Activated CD4-positive, alpha-beta memory T cell treated with anti-CD3 and anti-CD28 coated beads for 36 hours (primary cell): ENCODE data around the gene ANKRD52. TPM values are rescaled to one million over a fixed set of nuclear protein-coding genes. Genes with fewer than 3 reads are reported as not detected.

Experiments used
- CTCF ChIA-PET: fragments of 350-600 bp; sonication (Branson Sonifier 250); formaldehyde crosslinking; loops from one replicate; lab custom pipeline; 2021; ENCODE audit warnings: antibody characterized with exemption, inconsistent platforms; lab: Charles Lee
- POLR2A ChIA-PET: fragments of 350-600 bp; sonication (Branson Sonifier 250); formaldehyde crosslinking; loops from one replicate; lab custom pipeline; 2021; ENCODE audit warnings: antibody characterized with exemption; lab: Charles Lee
- DNase-seq: peaks from one replicate; pipeline ENCODE4 v3.0.0-alpha.2; 2020
- H3K27ac Mint-ChIP-seq: one replicate; pipeline ENCODE4 v1.8.0; 2021; ENCODE audit warnings: mixed read lengths
- H3K27me3 Mint-ChIP-seq: one replicate; pipeline ENCODE4 v1.8.0; 2021; ENCODE audit warnings: mixed read lengths
- H3K36me3 Mint-ChIP-seq: one replicate; pipeline ENCODE4 v1.8.0; 2021; ENCODE audit warnings: mixed read lengths
- H3K4me1 Mint-ChIP-seq: one replicate; pipeline ENCODE4 v1.8.0; 2021; ENCODE audit warnings: low read depth, mixed read lengths
- H3K4me3 Mint-ChIP-seq: one replicate; pipeline ENCODE4 v1.8.0; 2021; ENCODE audit warnings: mild to moderate bottlenecking, mixed read lengths
- H3K9me3 Mint-ChIP-seq: one replicate; pipeline ENCODE4 v1.8.0; 2021; ENCODE audit warnings: mixed read lengths
- intact Hi-C: fragments of 100-400 bp; cut with micrococcal nuclease; formaldehyde crosslinking; loops from one replicate; pipeline ENCODE4 v1.15.1; 2023
- total RNA-seq, 2 experiments: library from RNA; stranded (reverse); gene quantifications; one replicate each; pipeline ENCODE4 v1.2.3, GENCODE V29; 2021

ANKRD52 gene
- total RNA-seq, 2 experiments from 2014 or later: 34.1 to 37.0 TPM

GRCh38 chr12:56189099-56189917 lies 68.9 kb downstream of the ANKRD52 start, which contains the start of gene SMARCC2:
TSS of gene SMARCC2 (minus strand) at chr12:56189483. CDS start at chr12:56189461, 22 bp downstream.
- POLR2A ChIA-PET: interaction anchor here (0.6 to 4.4 kb wide), 22 partner anchors 14 to 490 kb away, joined by 3 to 54 read pairs (median 5); partner anchors contain the start of genes ANKRD52, CNPY2, CS and ESYT1
- peaks cover 35% of the 10 kb centered on the region for H3K4me1 Mint-ChIP-seq
- CTCF ChIA-PET: interaction anchor here (0.6 to 6.3 kb wide), 46 partner anchors 9 to 450 kb away, joined by 3 to 168 read pairs (median 6); partner anchors contain the start of genes ANKRD52, COQ10A, ESYT1 and MYL6
- DNase-seq: peak; percentile 92
- H3K4me3 Mint-ChIP-seq: peak within 1 kb of the TSS; percentile 87
- H3K36me3 Mint-ChIP-seq: peaks cover 18% of the 10 kb centered on the region
- peak within 1 kb of the TSS; percentile 95 for H3K27ac Mint-ChIP-seq
- intact Hi-C loops: loop anchor here (1.0 to 2.0 kb wide), 2 partner anchors 37 to 143 kb away; partner anchors contain the start of gene MYL6B
- H3K27me3 Mint-ChIP-seq: no peaks in the 10 kb centered on the region
- H3K9me3 Mint-ChIP-seq: no peaks in the 10 kb centered on the region

- Mint-ChIP-seq H3K36me3 (peaks cover 21% of the 10 kb centered on the region), H3K27ac (peak overlapping the region; percentile 87)
- DNase-seq: no peak
Measured at GRCh38 chr12:56188778-56189098, 69.4 kb downstream of the ANKRD52 start.

DNA sequence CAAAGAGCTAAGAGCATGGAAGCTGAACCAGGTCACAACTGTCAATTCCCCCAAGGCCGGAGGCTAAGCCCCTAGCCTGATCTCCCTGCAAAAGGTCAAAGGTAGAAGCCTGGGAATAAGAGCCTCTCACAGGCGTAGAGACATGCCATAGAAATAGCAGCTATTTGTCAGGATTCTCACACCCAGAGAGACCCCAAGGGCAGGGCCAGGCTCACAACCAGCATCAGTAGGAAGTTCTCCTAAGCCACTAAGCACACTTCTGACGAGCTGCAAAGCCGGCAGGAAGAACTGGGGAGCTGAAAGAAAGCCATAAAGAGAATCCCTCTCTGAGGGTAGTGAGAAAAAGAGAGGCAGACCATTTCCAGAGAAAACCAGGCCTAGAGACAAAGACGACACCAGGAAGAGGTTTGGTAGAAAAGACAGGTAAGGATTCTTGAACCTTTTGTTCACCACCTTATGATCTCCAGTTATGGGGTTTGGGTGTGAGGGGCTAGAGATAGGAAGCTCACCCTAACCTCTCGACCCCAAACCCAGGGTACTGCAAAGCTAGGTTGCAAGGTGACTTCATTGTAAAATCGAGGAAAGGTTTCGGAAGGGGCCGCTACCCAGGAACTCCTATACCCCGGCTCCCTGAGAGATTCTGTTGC lies 69.9 kb downstream of the ANKRD52 start:
- Mint-ChIP-seq H3K4me1 (peaks cover 32% of the 10 kb centered on the region), H3K36me3 (peaks cover 23% of the 10 kb centered on the region), H3K9me3 (no peaks in the 10 kb centered on the region), H3K4me3 (peak overlapping the region; percentile 87), H3K27ac (peak overlapping the region; percentile 87), H3K27me3 (no peaks in the 10 kb centered on the region)
- POLR2A ChIA-PET: interaction anchor here (0.7 to 4.4 kb wide), 11 partner anchors 13 to 128 kb away, joined by 3 to 54 read pairs (median 7); partner anchors contain the start of genes ANKRD52, CNPY2, COQ10A and MYL6
- intact Hi-C loops: loop anchor here (1.0 to 2.0 kb wide), 3 partner anchors 62 to 141 kb away; partner anchors contain the start of gene ZC3H10
- CTCF ChIA-PET: interaction anchor here (0.9 to 6.3 kb wide), 14 partner anchors 8 to 260 kb away, joined by 3 to 168 read pairs (median 13); partner anchors contain the start of genes ANKRD52, ESYT1, MYL6 and MYL6B
- DNase-seq: no peak

More at GRCh38 chr12:56188778-56189098, 69.4 kb downstream of the ANKRD52 start:
- Mint-ChIP-seq H3K9me3 (no peaks in the 10 kb centered on the region), H3K27me3 (no peaks in the 10 kb centered on the region), H3K4me1 (peaks cover 35% of the 10 kb centered on the region), H3K4me3 (peak overlapping the region; percentile 87)
- intact Hi-C loops: loop anchor here (1.0 to 2.0 kb wide), 4 partner anchors 36 to 142 kb away; partner anchors contain the start of genes MYL6B and ZC3H10
- CTCF ChIA-PET: interaction anchor here (0.7 to 6.3 kb wide), 26 partner anchors 9 to 450 kb away, joined by 3 to 168 read pairs (median 6); partner anchors contain the start of genes ANKRD52, COQ10A, ESYT1 and MYL6
- POLR2A ChIA-PET: interaction anchor here (0.6 to 4.4 kb wide), 14 partner anchors 14 to 491 kb away, joined by 3 to 54 read pairs (median 6); partner anchors contain the start of genes ANKRD52, CNPY2, COQ10A and CS

Other genes starting within 250 kb of the ANKRD52 start
- 10 to 100 TPM; 14.4 to 15.1 TPM for gene IKZF4, start 237.3 kb downstream of the ANKRD52 start, total RNA-seq
- gene RPS26, start 216.5 kb downstream of the ANKRD52 start, total RNA-seq: 10 to 100 TPM; 28.1 to 40.7 TPM
- gene ERBB3, start 178.2 kb downstream of the ANKRD52 start, total RNA-seq: under 1 TPM; 0.82 to 0.86 TPM
- gene PA2G4, start 153.8 kb downstream of the ANKRD52 start, total RNA-seq: 100 to 1,000 TPM; 399 to 410 TPM
- gene RPL41, start 141.8 kb downstream of the ANKRD52 start, total RNA-seq: 1,000 to 10,000 TPM; 5,210 to 5,251 TPM
- gene ZC3H10, start 140.1 kb downstream of the ANKRD52 start, total RNA-seq: 1 to 10 TPM; 5.1 to 7.2 TPM
- gene ESYT1, start 130.1 kb downstream of the ANKRD52 start, total RNA-seq: 100 to 1,000 TPM; 142 to 146 TPM
- gene MYL6B, start 105.8 kb downstream of the ANKRD52 start, total RNA-seq: 10 to 100 TPM; 63.8 to 70.8 TPM
- gene MYL6, start 100.0 kb downstream of the ANKRD52 start, total RNA-seq: 1,000 to 10,000 TPM; 1,196 to 1,215 TPM
- 100 to 1,000 TPM in 1 of 2 experiments, 10 to 100 TPM in 1; 96.4 to 103 TPM for gene SMARCC2, start 68.9 kb downstream of the ANKRD52 start, total RNA-seq
- 10 to 100 TPM; 28.2 to 31.2 TPM for gene RNF41, start 36.5 kb downstream of the ANKRD52 start, total RNA-seq
- gene NABP2, start 34.0 kb downstream of the ANKRD52 start, total RNA-seq: 10 to 100 TPM; 62.0 to 62.2 TPM
- 1 to 10 TPM in 1 of 2 experiments, under 1 TPM in 1; 0.59 to 1.7 TPM for gene SLC39A5, start 28.3 kb downstream of the ANKRD52 start, total RNA-seq
- gene COQ10A, start 8.6 kb upstream of the ANKRD52 start, total RNA-seq: 1 to 10 TPM; 6.3 to 7.0 TPM
- gene CS, start 41.9 kb upstream of the ANKRD52 start, total RNA-seq: 100 to 1,000 TPM; 304 to 309 TPM
- 10 to 100 TPM; 74.7 to 91.6 TPM for gene CNPY2, start 57.6 kb upstream of the ANKRD52 start, total RNA-seq
- gene PAN2, start 75.6 kb upstream of the ANKRD52 start, total RNA-seq: 10 to 100 TPM; 49.0 to 51.2 TPM
- 10 to 100 TPM; 47.6 to 48.5 TPM for gene IL23A, start 80.5 kb upstream of the ANKRD52 start, total RNA-seq
- 100 to 1,000 TPM; 125 to 139 TPM for gene STAT2, start 101.7 kb upstream of the ANKRD52 start, total RNA-seq
- gene APOF, start 104.5 kb upstream of the ANKRD52 start, total RNA-seq: not detected
- gene TIMELESS, start 191.0 kb upstream of the ANKRD52 start, total RNA-seq: 10 to 100 TPM; 60.1 to 62.6 TPM
- gene MIP, start 196.3 kb upstream of the ANKRD52 start, total RNA-seq: not detected
- 1 to 10 TPM; 2.4 to 2.9 TPM for gene SPRYD4, start 210.2 kb upstream of the ANKRD52 start, total RNA-seq
- gene GLS2, start 229.8 kb upstream of the ANKRD52 start, total RNA-seq: 1 to 10 TPM; 5.5 to 6.1 TPM